Naive B cell (primary cell): Measurements from ENCODE around the gene NOC4L. TPM values are rescaled to one million over a fixed set of nuclear protein-coding genes. Genes with fewer than 3 reads are reported as not detected.
"Not testable (repeated sequence)": the region's sequence is repeated elsewhere in the genome, so short reads cannot be mapped to it uniquely, and the experiment has no call there.

ENCODE experiments used
- ATAC-seq, 2 donors: fragments of 150-1000 bp; cut with Tn5 transposase; 2 replicates each; pipeline ENCODE4 v1.10.0; 2021; ENCODE audit warnings: low read depth in 2 of 2, mild to moderate bottlenecking in 2 of 2, moderate library complexity in 2 of 2
- DNase-seq: peaks from one replicate; pipeline ENCODE4 v3.0.0; 2022
- H3K27ac Mint-ChIP-seq, 6 donors: one replicate each; pipeline ENCODE4 v1.8.0; 2020 to 2022; ENCODE audit warnings: mild to moderate bottlenecking in 6 of 6, mixed read lengths in 6 of 6, moderate library complexity in 5 of 6, inconsistent platforms in 2 of 6
- H3K27me3 Mint-ChIP-seq, 3 donors: one replicate each; pipeline ENCODE4 v1.8.0; 2021 to 2022; ENCODE audit warnings: mixed read lengths in 3 of 3, mild to moderate bottlenecking in 1 of 3
- H3K36me3 Mint-ChIP-seq, 2 donors: one replicate each; pipeline ENCODE4 v1.8.0; 2020 to 2022; ENCODE audit warnings: mixed read lengths in 2 of 2, inconsistent platforms in 1 of 2, mild to moderate bottlenecking in 1 of 2
- H3K4me1 Mint-ChIP-seq, 3 donors: one replicate each; pipeline ENCODE4 v1.8.0; 2020 to 2022; ENCODE audit warnings: mixed read lengths in 3 of 3, inconsistent platforms in 1 of 3, mild to moderate bottlenecking in 1 of 3, moderate library complexity in 1 of 3
- H3K4me3 Mint-ChIP-seq, 8 donors: one replicate each; pipeline ENCODE4 v1.8.0; 2020 to 2022; ENCODE audit warnings: mild to moderate bottlenecking in 8 of 8, mixed read lengths in 8 of 8, moderate library complexity in 8 of 8, inconsistent platforms in 2 of 8
- H3K9me3 Mint-ChIP-seq, 7 donors: one replicate each; pipeline ENCODE4 v1.8.0; 2020 to 2022; ENCODE audit warnings: mixed read lengths in 7 of 7, mild to moderate bottlenecking in 5 of 7, inconsistent platforms in 2 of 7, moderate library complexity in 1 of 7
- polyA plus RNA-seq, 6 donors: library from polyadenylated mRNA; unstranded; fragments of 300-500 nt; fragmentation: Illumina TruSeq; gene quantifications; one replicate each; pipeline ENCODE4 v1.2.3, GENCODE V29; 2021; ENCODE audit warnings: low read depth in 6 of 6

NOC4L gene
- polyA plus RNA-seq, 6 donors from 2014 or later, result 19.1 to 26.4 (median 24.1) TPM

DNA sequence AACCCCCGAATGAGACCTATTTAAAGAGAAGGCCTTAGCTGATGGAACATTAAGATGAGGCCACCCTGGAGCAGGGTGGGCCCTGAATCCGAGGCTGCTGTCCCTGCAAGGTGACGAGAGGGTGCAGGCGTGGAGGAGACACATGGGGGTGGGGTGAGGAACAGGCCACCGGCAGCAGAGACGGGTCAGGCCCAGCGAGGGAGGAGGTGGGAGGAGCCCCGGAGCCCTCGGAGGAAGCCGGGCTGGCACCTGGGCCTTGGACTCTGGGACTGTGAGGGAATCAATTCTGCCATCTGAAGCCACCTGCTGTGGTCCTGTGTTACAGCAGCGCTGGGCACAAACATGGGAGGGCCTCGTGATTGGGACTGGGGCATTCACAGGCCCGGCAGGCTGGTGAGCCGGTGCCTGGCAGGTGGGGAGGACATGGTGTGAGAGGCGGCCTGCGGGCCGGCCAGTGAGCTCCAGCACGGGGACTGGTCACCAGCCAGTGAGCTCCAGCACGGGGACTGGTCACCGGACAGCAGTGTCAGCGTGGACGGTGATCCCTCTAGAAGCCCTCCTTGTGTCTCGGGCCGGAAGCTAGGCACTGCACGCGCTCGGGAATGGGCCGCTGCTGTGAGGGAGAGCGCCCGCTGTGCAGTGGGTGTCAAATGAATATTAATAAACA, 46.7 kb downstream of the NOC4L start:
- DNase-seq (no peak), ATAC-seq (no peak)
- Mint-ChIP-seq H3K4me3 (peak overlapping the region in 7 of 8 donors; percentile 12 to 86 (median 66)), H3K9me3 (peaks cover 5 to 14% (median 7%) of the 10 kb centered on the region in 7 donors), H3K27me3 (peaks cover 4 to 25% (median 12%) of the 10 kb centered on the region in 3 donors), H3K27ac (no peak overlapping the region), H3K4me1 (peaks cover 14 to 21% (median 20%) of the 10 kb centered on the region in 3 donors), H3K36me3 (peaks cover 0 to 9% of the 10 kb centered on the region in 2 donors)

DNA sequence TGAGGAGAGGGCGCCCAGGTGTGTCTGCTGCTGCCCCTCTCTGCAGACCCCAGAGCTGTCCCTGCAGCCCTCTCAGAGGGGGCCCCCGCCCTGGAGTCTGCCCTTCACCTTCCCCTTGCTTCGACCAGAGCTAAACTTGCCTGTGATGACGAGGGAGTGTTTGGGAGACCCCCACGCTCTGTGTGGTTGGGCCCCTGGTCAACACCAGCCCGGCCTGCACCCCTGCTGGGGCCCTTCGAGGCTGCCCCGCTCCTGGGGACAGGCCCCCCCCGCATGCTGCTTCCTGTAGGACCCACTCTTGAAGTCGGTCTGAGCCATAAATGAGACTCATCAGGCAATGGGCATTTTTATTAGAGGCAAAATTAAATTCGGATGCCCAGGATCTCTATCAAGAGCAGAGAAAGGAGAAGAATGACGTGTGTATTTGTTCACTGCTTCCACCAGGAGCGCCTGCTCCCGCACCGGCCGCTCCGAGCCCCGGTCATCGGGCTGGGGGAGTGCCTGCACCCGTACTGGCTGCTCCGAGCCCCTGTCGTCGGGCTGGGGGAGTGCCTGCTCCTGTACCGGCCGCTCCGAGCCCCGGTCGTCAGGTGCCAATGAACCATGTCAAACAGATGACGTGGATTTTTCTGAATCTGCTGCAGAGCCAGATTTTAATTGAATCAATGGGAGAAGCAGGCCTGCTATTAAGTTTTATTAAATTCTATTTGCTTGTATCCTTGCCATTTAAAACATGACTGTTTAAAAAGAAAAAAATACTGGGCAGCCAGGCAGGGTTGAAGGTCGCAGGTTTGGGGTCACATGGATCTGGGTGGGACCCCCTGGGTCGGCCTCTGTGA, 47.7 kb downstream of the NOC4L start:
- Mint-ChIP-seq H3K27ac (no peak overlapping the region), H3K4me1 (peaks cover 13 to 14% (median 14%) of the 10 kb centered on the region in 3 donors), H3K36me3 (peaks cover 0 to 7% of the 10 kb centered on the region in 2 donors), H3K4me3 (peak overlapping the region in 2 of 8 donors; percentile 40 to 84), H3K27me3 (peaks cover 4 to 26% (median 12%) of the 10 kb centered on the region in 3 donors), H3K9me3 (peaks cover 3 to 11% (median 7%) of the 10 kb centered on the region in 7 donors)
- ATAC-seq (no peak), DNase-seq (no peak)

DNA sequence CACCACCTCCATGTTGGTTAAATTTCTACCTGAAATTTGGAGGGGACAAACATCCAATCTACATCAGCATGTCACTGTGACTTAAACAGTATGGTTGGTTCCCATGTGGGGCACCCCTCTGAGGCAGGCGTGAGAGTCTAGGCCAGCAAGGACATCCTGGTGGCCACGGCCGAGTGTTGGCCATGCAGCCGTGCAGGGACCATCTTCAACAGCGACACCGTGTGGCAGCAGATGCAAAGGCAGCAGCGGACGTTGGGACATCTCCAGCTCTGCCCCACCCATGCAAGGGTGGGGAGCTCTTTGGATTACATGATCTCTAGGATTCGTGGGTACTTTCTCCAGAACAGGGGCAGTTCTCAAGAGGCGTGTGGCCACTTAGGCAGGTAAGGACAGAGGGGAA, 49.8 kb downstream of the NOC4L start:
- peaks cover 4 to 24% (median 12%) of the 10 kb centered on the region in 3 donors for H3K27me3 Mint-ChIP-seq
- H3K9me3 Mint-ChIP-seq, result peaks cover 3 to 11% (median 7%) of the 10 kb centered on the region in 7 donors
- ATAC-seq (no peak), DNase-seq (no peak)
- no peak overlapping the region for H3K4me3 Mint-ChIP-seq
- peak overlapping the region in 1 of 6 donors; percentile 69 for H3K27ac Mint-ChIP-seq
- peaks cover 0 to 7% of the 10 kb centered on the region in 2 donors for H3K36me3 Mint-ChIP-seq
- H3K4me1 Mint-ChIP-seq, result peaks cover 5 to 11% (median 11%) of the 10 kb centered on the region in 3 donors

GRCh38 chr12:132194556-132194955, 50.3 kb downstream of the NOC4L start:
- DNase-seq (no peak), ATAC-seq (no peak)
- Mint-ChIP-seq H3K4me3 (no peak overlapping the region), H3K27ac (no peak overlapping the region), H3K36me3 (peaks cover 0 to 7% of the 10 kb centered on the region in 2 donors), H3K9me3 (peaks cover 3 to 11% (median 7%) of the 10 kb centered on the region in 7 donors), H3K4me1 (peaks cover 3 to 11% (median 7%) of the 10 kb centered on the region in 3 donors), H3K27me3 (peaks cover 4 to 27% (median 12%) of the 10 kb centered on the region in 3 donors)

DNA sequence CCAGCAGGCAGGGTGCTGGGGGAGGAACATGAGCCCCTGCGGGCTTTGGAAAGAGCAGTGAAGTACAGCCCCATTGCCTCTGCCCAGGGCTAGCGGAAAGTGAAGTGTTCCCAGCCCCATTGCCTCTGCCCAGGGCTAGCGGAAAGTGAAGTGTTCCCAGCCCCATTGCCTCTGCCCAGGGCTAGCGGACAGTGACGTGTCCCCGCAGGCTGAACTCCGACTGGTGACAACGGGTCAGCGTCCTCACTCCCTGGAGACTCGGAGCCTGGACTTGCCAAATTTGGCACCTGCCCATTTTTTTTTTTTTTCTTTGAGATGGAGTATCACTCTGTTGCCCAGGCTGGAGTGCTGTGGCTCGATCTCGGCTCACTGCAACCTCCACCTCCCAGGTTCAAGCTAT, 51.0 kb downstream of the NOC4L start:
- H3K9me3 Mint-ChIP-seq, result peaks cover 3 to 11% (median 7%) of the 10 kb centered on the region in 7 donors
- H3K4me3 Mint-ChIP-seq, DNase-seq, H3K36me3 Mint-ChIP-seq, ATAC-seq, H3K27ac Mint-ChIP-seq, H3K4me1 Mint-ChIP-seq: not testable (repeated sequence)
- peaks cover 5 to 34% (median 12%) of the 10 kb centered on the region in 3 donors for H3K27me3 Mint-ChIP-seq

DNA sequence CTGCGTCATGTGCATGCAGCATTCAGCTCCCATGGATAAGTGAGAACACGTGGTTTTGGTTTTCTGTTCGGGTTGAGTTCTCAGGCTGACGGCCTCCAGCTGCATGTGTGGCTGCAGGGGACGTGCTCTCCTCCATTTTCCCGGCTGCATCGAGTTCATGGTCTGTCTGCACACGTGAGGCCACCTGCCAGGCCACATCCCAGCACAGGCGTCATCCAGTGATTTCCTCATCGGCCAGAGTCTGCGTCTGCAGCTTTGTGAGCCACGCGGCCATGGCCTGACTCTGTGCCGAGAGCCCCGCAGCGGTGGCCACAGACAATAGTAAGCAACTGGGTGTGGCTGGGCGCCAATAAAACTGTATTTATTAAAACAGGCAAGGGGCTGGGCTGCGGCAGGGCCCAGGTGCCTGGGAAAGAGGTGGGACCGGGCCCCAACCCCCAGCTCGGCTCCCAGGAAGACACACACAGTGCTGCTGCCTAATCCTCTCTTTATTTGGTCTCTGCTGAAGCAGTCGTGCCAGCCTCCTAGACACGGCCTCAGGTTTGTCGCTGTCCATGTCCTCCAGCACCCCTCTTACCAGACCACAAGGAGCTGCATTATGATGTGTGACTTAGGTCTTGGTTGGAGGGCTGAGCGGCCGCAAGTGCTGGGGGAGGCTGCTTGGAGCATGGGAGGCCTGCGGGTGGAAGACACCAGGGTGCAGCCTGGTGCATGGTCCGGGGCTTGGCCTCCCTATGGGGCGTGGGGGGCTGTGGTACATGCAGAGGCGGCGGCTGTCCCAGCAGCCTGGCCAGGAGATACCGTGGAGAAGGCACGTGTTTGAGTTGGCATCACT, 52.0 kb downstream of the NOC4L start:
- no peak overlapping the region for H3K4me3 Mint-ChIP-seq
- ATAC-seq (no peak), DNase-seq (no peak)
- H3K27me3 Mint-ChIP-seq, result peaks cover 11 to 36% (median 12%) of the 10 kb centered on the region in 3 donors
- peaks cover 3 to 11% (median 7%) of the 10 kb centered on the region in 7 donors for H3K9me3 Mint-ChIP-seq
- H3K4me1 Mint-ChIP-seq, result no peaks in the 10 kb centered on the region
- H3K36me3 Mint-ChIP-seq, result peaks cover 0 to 7% of the 10 kb centered on the region in 2 donors
- H3K27ac Mint-ChIP-seq, result no peak overlapping the region

DNA sequence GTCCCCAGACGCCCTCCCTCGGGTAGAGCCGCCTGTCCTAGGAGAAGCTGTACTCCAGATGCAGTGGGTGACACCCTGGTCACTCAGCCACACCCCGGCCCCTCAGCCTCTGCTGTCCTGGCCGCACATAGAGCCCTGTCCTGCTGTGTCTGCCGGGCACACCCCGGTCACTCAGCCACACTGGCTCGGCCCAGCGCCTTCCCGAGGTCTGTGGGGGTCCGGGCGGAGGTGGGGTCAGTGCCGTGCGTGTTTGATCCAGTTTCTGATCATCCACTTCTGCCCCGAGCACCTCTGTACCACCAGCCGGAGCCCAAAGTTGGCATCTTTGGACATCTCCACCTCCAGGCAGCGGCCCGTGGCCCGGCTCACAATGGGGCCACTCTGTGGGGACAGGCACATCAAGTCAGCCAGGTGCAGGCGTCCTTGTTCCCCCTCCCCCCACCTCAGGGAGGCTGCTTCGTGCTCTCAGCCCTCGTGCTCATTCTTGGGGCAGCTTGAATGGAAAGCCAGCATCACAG, 52.7 kb downstream of the NOC4L start:
- Mint-ChIP-seq H3K9me3 (peaks cover 3 to 11% (median 7%) of the 10 kb centered on the region in 7 donors), H3K36me3 (peaks cover 0 to 7% of the 10 kb centered on the region in 2 donors), H3K27ac (no peak overlapping the region), H3K4me1 (no peaks in the 10 kb centered on the region), H3K4me3 (no peak overlapping the region), H3K27me3 (peaks cover 11 to 39% (median 13%) of the 10 kb centered on the region in 3 donors)
- DNase-seq (no peak), ATAC-seq (no peak)

- ATAC-seq (no peak), DNase-seq (no peak)
- no peak overlapping the region for H3K27ac Mint-ChIP-seq
- H3K9me3 Mint-ChIP-seq, result peaks cover 3 to 11% (median 7%) of the 10 kb centered on the region in 7 donors
- no peak overlapping the region for H3K4me3 Mint-ChIP-seq
- peaks cover 11 to 48% (median 21%) of the 10 kb centered on the region in 3 donors for H3K27me3 Mint-ChIP-seq
- H3K4me1 Mint-ChIP-seq, result no peaks in the 10 kb centered on the region
- H3K36me3 Mint-ChIP-seq, result peaks cover 0 to 7% of the 10 kb centered on the region in 2 donors
Measured at GRCh38 chr12:132197581-132198354, 53.5 kb downstream of the NOC4L start.

- peaks cover 10 to 46% (median 17%) of the 10 kb centered on the region in 3 donors for H3K27me3 Mint-ChIP-seq
- no peak overlapping the region for H3K4me3 Mint-ChIP-seq
- H3K4me1 Mint-ChIP-seq, result no peaks in the 10 kb centered on the region
- no peak for ATAC-seq
- H3K9me3 Mint-ChIP-seq, result peaks cover 0 to 4% (median 2%) of the 10 kb centered on the region in 7 donors
- H3K27ac Mint-ChIP-seq, result no peak overlapping the region
- DNase-seq, result no peak
- H3K36me3 Mint-ChIP-seq, result no peaks in the 10 kb centered on the region
Measured at GRCh38 chr12:132199101-132199500, 54.8 kb downstream of the NOC4L start.

DNA sequence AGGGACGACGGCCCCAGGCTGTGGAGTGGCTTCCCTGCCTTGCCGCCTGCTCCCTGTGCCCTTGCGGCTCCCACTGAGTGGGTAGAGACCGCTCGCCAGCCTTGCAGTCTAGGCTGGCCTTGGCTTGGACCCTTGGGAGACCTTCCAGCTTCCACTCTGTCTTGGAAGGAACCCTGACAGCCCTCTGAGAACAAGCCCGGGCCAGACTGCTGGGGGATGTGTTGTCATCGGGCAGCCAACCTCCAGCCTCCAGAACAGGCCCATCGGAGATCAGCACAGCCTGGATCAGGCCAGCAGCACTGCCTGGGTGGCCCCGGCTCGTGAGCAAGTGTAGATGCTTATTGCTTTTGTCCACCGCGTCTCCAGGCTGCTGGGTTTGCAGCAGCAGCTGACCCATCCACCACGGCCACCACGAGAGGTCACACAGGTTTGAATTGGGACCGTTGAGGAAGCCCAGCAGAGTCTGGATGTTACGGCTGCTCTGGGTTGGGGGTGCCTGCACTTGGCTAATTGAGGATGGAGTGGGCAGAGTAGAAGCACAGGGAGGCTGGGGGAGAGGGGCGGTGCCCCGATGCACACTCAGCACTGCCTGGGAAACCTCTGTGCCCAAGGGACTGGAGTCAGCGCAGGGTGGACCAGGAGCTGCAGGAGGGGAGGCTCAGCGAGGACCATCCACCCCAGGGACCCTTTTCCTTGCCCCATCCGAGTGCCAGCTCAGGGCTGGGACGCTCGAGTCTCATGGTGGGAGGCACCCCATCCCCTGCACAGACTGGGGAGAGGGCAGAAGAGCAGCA, 55.5 kb downstream of the NOC4L start:
- Mint-ChIP-seq H3K36me3 (no peaks in the 10 kb centered on the region), H3K4me1 (peaks cover 0 to 4% (median 0%) of the 10 kb centered on the region in 3 donors), H3K27ac (no peak overlapping the region), H3K9me3 (peaks cover 0 to 2% (median 0%) of the 10 kb centered on the region in 7 donors), H3K27me3 (peaks cover 10 to 48% (median 21%) of the 10 kb centered on the region in 3 donors), H3K4me3 (no peak overlapping the region)
- ATAC-seq (no peak), DNase-seq (no peak)

- no peak overlapping the region for H3K27ac Mint-ChIP-seq
- no peaks in the 10 kb centered on the region for H3K36me3 Mint-ChIP-seq
- peaks cover 10 to 58% (median 30%) of the 10 kb centered on the region in 3 donors for H3K27me3 Mint-ChIP-seq
- peaks cover 0 to 2% (median 0%) of the 10 kb centered on the region in 7 donors for H3K9me3 Mint-ChIP-seq
- peaks cover 0 to 8% (median 0%) of the 10 kb centered on the region in 3 donors for H3K4me1 Mint-ChIP-seq
- H3K4me3 Mint-ChIP-seq, result peak overlapping the region in 1 of 8 donors; percentile 29
- ATAC-seq, result no peak
- no peak for DNase-seq
Measured at GRCh38 chr12:132200800-132201199, 56.5 kb downstream of the NOC4L start.
